Vagina (tissue), 2 donors: ENCODE results near the gene STX17. TPM values are rescaled to one million over a fixed set of nuclear protein-coding genes. Genes with fewer than 3 reads are reported as not detected.

Experiments used
- DNase-seq, 2 donors: peaks; one replicate each; pipeline ENCODE4 v3.0.0-alpha.2; 2017; ENCODE audit errors: extremely low spot score in 2 of 2
- H3K27ac ChIP-seq: fragments of 200-600 bp; sonication (generic); one replicate; pipeline ENCODE4 v1.5.1; 2019
- H3K27me3 ChIP-seq: fragments of 200-600 bp; sonication (generic); one replicate; pipeline ENCODE4 v1.5.1; 2019
- H3K36me3 ChIP-seq, 2 donors: fragments of 200-600 bp; sonication (generic); one replicate each; pipeline ENCODE4 v1.5.1; 2017 to 2019
- H3K4me1 ChIP-seq: fragments of 200-600 bp; sonication (generic); one replicate; pipeline ENCODE4 v1.5.1; 2019
- H3K4me3 ChIP-seq, 2 donors: fragments of 200-600 bp; sonication (generic); 1 replicate in 1 of 2; 2 replicates in 1 of 2; pipeline ENCODE4 v1.5.1; 2016 to 2019
- H3K9me3 ChIP-seq: fragments of 200-600 bp; sonication (generic); one replicate; pipeline ENCODE4 v1.5.1; 2019
- POLR2A ChIP-seq, 2 donors: fragments of 450-650 bp; IDR thresholded peaks; one replicate each; pipeline ENCODE4 v1.6.1; 2017; ENCODE audit warnings: antibody characterized with exemption in 2 of 2, mild to moderate bottlenecking in 2 of 2, moderate library complexity in 2 of 2
- POLR2AphosphoS5 ChIP-seq, 2 donors: sonication (generic); formaldehyde crosslinking; IDR thresholded peaks; one replicate each; pipeline ENCODE4 v1.9.0; 2017; ENCODE audit warnings: antibody characterized with exemption in 2 of 2, mild to moderate bottlenecking in 2 of 2, low read depth in 1 of 2; ENCODE audit not compliant: insufficient read depth in 1 of 2
- intact Hi-C: fragments of 100-400 bp; cut with DNase I; formaldehyde crosslinking; loops from one replicate; pipeline ENCODE4 v1.15.1; 2023
- total RNA-seq: library from RNA; depleted of rRNA; stranded (reverse); fragments of >200 nt; gene quantifications from one replicate; pipeline ENCODE4 v1.2.3, GENCODE V29; 2016
- TF ChIP-seq, protein P1 (sequence below), 3 experiments: fragments of 450-650 bp in 2 of 3; fragments of 200-600 bp in 1 of 3; sonication (generic) in 1 of 3; IDR thresholded peaks; one replicate each; pipeline ENCODE4 v1.5.1; 2017 to 2019; ENCODE audit warnings: antibody characterized with exemption in 3 of 3, mild to moderate bottlenecking in 2 of 3, moderate library complexity in 2 of 3

The STX17 gene
- total RNA-seq, 1 donor from 2014 or later, result 55.7 TPM

DNA sequence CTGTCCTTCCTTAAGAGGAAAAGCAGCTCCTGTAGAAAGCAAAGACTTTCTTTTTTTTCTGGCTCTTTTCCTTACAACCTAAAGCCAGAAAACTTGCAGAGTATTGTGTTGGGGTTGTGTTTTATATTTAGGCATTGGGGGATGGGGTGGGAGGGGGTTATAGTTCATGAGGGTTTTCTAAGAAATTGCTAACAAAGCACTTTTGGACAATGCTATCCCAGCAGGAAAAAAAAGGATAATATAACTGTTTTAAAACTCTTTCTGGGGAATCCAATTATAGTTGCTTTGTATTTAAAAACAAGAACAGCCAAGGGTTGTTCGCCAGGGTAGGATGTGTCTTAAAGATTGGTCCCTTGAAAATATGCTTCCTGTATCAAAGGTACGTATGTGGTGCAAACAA, 42.5 kb upstream of the STX17 start:
- H3K36me3 ChIP-seq, result no peaks in the 10 kb centered on the region
- H3K27ac ChIP-seq, result no peak overlapping the region
- no peaks in the 10 kb centered on the region for H3K9me3 ChIP-seq
- no peak overlapping the region for H3K4me3 ChIP-seq
- TF ChIP-seq POLR2AphosphoS5 (IDR thresholded peaks at IDR 0.05; ENCODE audit: insufficient read depth in 1 of 2, low read depth in 1 of 2), result no peak
- TF ChIP-seq, protein P1, sequence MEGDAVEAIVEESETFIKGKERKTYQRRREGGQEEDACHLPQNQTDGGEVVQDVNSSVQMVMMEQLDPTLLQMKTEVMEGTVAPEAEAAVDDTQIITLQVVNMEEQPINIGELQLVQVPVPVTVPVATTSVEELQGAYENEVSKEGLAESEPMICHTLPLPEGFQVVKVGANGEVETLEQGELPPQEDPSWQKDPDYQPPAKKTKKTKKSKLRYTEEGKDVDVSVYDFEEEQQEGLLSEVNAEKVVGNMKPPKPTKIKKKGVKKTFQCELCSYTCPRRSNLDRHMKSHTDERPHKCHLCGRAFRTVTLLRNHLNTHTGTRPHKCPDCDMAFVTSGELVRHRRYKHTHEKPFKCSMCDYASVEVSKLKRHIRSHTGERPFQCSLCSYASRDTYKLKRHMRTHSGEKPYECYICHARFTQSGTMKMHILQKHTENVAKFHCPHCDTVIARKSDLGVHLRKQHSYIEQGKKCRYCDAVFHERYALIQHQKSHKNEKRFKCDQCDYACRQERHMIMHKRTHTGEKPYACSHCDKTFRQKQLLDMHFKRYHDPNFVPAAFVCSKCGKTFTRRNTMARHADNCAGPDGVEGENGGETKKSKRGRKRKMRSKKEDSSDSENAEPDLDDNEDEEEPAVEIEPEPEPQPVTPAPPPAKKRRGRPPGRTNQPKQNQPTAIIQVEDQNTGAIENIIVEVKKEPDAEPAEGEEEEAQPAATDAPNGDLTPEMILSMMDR (IDR thresholded peaks at IDR 0.05), result no peak
- TF ChIP-seq POLR2A (IDR thresholded peaks at IDR 0.05), result no peak
- DNase-seq, result no peak
- no peaks in the 10 kb centered on the region for H3K27me3 ChIP-seq
- intact Hi-C loops, result no loop called here
- H3K4me1 ChIP-seq, result peaks cover 9% of the 10 kb centered on the region

DNA sequence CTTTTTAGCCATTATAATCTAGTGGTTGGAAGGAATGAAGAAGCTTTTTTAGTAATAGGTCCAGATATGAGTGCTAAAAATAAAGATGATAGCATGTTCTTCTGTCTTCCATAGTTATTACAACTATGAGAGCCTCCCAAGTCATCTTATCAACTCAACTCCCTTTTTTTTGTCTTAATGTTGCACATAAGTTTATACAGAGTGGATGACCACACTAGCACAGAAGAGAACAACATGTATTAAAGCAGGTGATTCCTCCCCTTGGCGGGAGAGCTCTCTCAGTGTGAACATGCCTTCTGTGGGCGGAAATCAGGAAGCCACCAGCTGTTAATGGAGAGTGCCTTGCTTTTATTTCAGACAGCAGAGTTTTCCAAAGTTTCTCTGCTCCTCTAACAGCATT, 40.1 kb upstream of the STX17 start:
- Histone ChIP-seq H3K36me3 (no peaks in the 10 kb centered on the region), H3K27ac (no peak overlapping the region), H3K4me1 (no peaks in the 10 kb centered on the region), H3K9me3 (no peaks in the 10 kb centered on the region), H3K4me3 (no peak overlapping the region), H3K27me3 (no peaks in the 10 kb centered on the region)
- intact Hi-C loops, result no loop called here
- DNase-seq, result no peak
- no peak for TF ChIP-seq POLR2A (IDR thresholded peaks at IDR 0.05)
- TF ChIP-seq, protein P1 (IDR thresholded peaks at IDR 0.05), result no peak
- TF ChIP-seq POLR2AphosphoS5 (IDR thresholded peaks at IDR 0.05; ENCODE audit: insufficient read depth in 1 of 2, low read depth in 1 of 2), result no peak

DNA sequence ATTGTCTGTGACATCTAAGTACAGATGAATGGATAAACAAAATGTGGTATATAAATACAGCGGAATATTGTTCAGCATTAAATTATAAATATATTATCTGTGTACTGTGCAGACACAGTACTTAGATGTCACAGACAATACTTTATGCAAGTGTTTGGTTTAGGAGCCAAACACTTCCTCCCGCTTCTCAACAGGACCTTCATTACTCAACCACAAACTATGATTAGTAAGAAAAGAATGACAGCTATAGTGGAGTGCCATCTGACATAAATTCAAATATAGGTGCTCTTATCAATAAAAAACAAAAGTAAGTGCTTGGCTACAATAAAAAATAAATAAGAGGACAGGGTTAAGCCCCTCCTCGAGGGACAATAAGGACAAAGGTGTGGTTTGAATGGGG, 38.9 kb upstream of the STX17 start:
- TF ChIP-seq POLR2AphosphoS5 (IDR thresholded peaks at IDR 0.05; ENCODE audit: insufficient read depth in 1 of 2, low read depth in 1 of 2) (no peak), POLR2A (IDR thresholded peaks at IDR 0.05) (no peak)
- TF ChIP-seq, protein P1 (IDR thresholded peaks at IDR 0.05), result no peak
- intact Hi-C loops, result no loop called here

DNA sequence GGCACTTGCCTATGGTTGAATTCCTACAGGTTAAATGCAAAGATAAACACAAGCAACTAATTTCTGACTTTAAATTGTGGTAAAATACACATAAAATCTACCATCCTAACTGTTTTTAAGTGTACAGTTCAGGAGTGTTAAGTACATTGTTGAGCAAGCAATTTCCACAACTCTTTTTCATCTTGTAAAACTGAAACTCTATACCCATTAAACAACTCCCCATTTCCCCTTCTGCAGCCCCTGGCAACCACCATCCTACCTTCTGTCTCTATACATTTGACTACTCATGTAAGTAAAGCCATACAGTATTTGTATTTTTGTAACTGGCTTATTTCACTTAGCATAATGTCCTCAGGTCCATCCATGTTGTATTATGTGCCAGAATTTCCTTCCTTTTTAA, 38.5 kb upstream of the STX17 start:
- Histone ChIP-seq H3K4me1 (no peaks in the 10 kb centered on the region), H3K36me3 (no peaks in the 10 kb centered on the region), H3K4me3 (no peak overlapping the region), H3K27me3 (no peaks in the 10 kb centered on the region), H3K9me3 (no peaks in the 10 kb centered on the region), H3K27ac (no peak overlapping the region)
- no peak for DNase-seq
- TF ChIP-seq, protein P1 (IDR thresholded peaks at IDR 0.05), result no peak
- TF ChIP-seq POLR2AphosphoS5 (IDR thresholded peaks at IDR 0.05; ENCODE audit: insufficient read depth in 1 of 2, low read depth in 1 of 2) (no peak), POLR2A (IDR thresholded peaks at IDR 0.05) (no peak)
- intact Hi-C loops, result no loop called here

More for the DNA sequence above, 38.9 kb upstream of the STX17 start:
- H3K9me3 ChIP-seq, result no peaks in the 10 kb centered on the region
- no peak overlapping the region for H3K27ac ChIP-seq
- DNase-seq, result no peak
- no peak overlapping the region for H3K4me3 ChIP-seq
- no peaks in the 10 kb centered on the region for H3K27me3 ChIP-seq
- H3K4me1 ChIP-seq, result no peaks in the 10 kb centered on the region
- no peaks in the 10 kb centered on the region for H3K36me3 ChIP-seq

DNA sequence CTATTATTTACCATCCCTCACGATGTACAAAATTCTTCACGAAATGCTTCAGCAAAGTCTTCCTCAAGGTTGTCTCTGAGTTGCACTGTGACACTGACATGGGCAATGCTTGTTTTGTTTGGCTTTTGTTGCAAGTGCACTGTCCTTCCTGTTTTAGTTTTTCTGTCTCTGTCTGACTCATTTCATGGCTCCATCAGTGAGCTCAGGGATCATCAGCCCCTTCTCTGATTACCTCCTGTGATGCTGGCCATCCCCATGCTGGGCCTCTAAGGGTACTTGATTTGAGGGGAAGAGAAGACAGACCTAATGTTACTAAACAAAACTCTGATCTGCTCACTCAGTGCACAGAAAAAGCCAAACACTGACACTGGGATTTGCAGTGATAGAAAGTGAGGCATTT, 37.6 kb upstream of the STX17 start:
- Histone ChIP-seq H3K36me3 (no peaks in the 10 kb centered on the region), H3K27me3 (no peaks in the 10 kb centered on the region), H3K27ac (no peak overlapping the region), H3K4me1 (no peaks in the 10 kb centered on the region), H3K9me3 (no peaks in the 10 kb centered on the region), H3K4me3 (no peak overlapping the region)
- intact Hi-C loops, result no loop called here
- TF ChIP-seq, protein P1 (IDR thresholded peaks at IDR 0.05), result no peak
- no peak for TF ChIP-seq POLR2AphosphoS5 (IDR thresholded peaks at IDR 0.05; ENCODE audit: insufficient read depth in 1 of 2, low read depth in 1 of 2)
- TF ChIP-seq POLR2A (IDR thresholded peaks at IDR 0.05), result no peak
- no peak for DNase-seq
